ENCODE data around the gene SMAD7. TPM values are rescaled to one million over a fixed set of nuclear protein-coding genes. Genes with fewer than 3 reads are reported as not detected.

The SMAD7 gene
- total RNA-seq, 1 donor from 2014 or later, result 42.4 TPM

DNA sequence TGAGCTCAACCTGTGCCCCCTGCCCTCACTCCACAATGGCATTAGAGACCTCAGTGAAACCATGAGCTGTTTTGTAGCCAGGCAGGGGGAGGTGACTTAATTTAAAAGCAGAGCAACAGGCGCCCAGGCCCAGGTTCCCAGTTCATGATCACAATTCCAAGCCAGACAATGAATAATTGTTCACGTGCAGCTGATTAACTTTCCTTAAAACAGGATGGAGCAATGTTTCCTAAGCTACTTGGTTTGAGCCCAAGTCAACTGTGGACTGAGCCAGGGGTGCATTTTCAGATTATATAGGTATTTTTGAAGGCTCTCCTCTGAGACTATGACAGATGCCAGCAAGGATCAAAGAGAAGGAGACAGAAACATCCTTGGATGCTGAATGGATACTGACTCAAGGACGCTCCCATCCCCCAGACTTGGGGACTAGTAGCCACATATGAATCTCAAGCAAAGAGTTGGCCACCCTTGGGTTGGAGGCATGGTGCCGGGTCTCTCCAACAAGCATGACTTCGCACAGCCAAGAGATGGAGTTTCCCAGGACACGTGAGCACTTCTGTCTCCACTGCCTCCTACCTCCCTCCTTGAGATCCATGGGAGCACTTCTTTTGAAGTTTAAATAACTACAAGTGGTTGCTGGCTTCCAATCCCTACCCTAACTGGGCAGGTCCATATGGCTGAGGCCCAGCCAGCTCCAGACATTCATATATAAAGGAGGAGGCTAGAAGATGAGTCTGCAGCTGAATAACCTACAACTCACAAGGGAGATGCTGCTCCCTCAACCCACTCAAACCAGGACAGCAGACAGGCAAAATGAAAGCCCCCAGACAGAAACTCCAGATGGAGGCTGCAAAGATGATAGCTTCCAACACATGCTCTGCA is 12.7 kb downstream of the SMAD7 start:
- intact Hi-C loops (cut with DNase I), result loop anchor here (10.0 kb wide), 1 partner anchor 393 kb away; no protein-coding TSS in a partner anchor
- no peak for DNase-seq (ENCODE audit: low spot score)

DNA sequence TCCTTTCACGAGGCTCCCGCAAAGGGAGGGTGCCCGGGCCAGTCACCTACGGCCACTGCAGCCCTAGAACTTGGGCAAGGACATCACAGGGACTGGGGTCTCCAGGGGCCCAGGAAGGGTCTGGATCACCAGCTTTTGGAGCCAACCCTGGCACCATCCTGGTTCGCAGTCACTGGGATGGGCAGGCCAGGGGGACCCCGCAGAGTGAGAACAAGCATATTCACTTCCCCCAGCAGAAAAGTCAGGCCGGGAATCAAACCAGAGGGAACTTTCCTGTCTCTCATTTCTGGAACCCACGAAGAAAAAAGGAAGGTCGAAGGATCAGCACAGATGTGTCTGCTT is 15.4 kb downstream of the SMAD7 start:
- intact Hi-C loops (cut with DNase I), result loop anchor here (10.0 kb wide), 1 partner anchor 391 kb away; no protein-coding TSS in a partner anchor
- no peak for DNase-seq (ENCODE audit: low spot score)

DNA sequence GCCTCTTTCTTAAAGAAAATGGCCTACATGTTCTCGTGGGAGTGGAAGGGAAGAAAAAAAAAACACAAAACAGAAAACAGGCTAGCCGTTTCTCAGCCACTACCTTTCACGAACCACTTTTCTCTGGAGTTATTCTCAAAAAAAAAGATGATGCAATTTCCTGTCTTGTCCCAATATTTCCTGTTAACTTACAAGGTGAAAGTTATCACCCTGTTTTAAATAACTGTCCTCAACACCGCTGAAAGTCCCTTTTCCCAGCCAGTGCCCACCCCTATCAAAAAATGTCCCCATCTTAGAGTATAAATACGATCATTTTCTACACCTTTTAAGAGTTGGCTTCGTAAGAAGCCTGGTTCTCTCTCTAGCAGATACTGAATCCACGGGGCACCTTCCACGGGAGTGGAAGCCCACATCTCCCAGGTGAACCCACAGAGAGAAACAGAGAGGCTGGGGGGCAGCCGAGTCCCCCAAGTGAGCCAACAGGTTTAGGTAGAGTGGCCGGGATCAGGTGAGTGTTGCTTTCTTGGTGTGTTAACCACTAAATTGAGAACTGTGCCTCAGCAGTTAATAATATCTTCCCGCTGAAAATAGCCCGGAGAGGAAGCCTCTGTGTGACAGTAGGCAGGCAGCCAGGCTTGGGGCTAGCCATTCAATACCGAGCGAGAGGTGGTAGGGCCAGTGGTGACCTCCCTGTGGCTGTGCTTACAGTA is 15.9 kb downstream of the SMAD7 start:
- DNase-seq (ENCODE audit: low spot score), result peak; percentile 91
- intact Hi-C loops (cut with DNase I), result loop anchor here (5.0 to 10.0 kb wide), 3 partner anchors 133 to 390 kb away; no protein-coding TSS in a partner anchor

DNA sequence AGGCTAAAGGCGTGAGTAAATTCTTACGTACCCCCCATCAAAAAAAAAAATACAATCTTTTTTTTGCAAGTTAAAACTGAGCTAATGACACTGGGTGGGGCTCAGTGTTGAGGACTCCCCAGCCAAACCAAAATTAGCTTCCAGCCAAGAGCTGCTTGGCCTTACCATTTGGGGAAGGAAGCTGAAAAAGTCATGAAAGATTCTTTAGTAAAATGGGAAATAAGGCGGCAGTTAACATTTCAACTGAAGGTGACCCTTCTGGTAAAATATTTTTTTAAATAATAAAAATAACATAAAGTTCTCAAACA is 16.4 kb downstream of the SMAD7 start:
- intact Hi-C loops (cut with DNase I), result loop anchor here (5.0 to 10.0 kb wide), 3 partner anchors 132 to 390 kb away; no protein-coding TSS in a partner anchor
- no peak for DNase-seq (ENCODE audit: low spot score)

DNA sequence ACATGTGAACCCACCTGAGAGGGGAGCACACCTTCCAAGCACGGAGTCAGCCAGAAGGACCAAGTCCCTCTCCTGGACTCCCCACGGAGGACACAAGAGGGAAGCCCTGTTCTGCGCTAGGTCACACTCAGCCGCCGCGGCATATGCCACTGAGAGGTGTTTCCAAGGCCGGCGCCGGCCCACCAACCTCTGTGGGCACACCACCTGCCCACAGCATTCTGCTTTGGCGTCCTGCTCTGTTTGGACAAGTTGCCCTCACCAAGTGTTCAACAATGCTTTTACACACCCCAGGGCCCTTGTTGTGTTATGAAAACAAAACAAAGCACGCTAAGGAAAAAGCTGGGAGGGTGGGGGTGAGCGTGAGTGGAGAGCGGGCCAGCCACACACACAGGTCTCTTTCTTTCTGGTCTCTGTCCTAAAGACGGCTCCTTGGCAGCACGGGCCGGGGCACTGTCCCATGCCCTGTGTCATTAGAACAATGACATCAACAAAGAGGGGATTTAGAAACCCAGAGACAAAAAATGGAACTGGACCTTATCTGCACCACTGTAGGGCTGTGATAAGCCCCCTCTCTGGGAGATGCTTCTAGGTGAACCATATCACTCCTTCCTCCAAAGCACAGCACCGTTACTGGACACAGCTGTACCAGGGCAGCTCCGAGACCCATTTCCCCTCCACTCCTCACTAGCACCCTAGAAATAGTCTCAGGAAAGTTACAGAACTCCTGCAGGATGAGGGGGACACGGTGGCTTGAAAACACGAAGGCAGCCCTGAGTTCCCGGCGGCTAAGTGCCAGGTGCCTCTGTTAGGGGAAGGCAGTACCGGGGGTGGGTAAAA is 17.0 kb downstream of the SMAD7 start:
- no peak for DNase-seq (ENCODE audit: low spot score)
- intact Hi-C loops (cut with DNase I), result loop anchor here (5.0 to 10.0 kb wide), 3 partner anchors 131 to 389 kb away; no protein-coding TSS in a partner anchor

DNA sequence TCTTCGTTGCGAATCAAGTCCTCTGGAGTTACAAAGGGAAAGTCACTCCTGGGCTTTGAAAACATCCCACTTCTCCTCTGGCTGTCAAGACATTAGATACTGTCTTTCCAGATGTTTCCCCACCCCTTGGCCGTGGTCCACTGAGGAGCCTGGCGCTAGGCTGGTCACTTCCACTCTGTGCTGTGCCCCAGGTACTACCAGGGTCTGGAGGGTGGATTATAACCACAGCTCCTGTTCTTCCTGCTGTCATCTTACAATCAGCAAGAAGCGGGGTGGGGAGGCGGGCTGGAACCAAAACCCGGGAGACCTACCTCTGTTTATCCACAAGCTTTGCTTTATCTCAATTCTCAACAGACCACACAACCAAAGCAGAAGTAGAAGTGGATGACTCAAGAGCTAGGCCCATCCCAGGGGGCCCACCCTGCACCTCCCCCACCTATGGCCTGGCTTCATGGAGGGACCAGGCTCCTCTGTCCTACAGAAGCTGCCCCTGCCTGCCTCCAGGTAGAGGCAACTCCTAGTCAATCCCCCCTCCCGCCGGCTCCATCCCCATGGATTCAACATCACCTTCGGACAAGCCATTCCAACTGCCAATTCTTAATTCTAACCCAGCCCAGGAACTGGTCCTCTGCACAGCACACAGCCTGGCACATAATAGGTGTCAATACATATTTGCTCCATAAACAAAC is 17.8 kb downstream of the SMAD7 start:
- intact Hi-C loops (cut with DNase I), result loop anchor here (5.0 to 10.0 kb wide), 3 partner anchors 131 to 388 kb away; no protein-coding TSS in a partner anchor
- DNase-seq (ENCODE audit: low spot score), result no peak

DNA sequence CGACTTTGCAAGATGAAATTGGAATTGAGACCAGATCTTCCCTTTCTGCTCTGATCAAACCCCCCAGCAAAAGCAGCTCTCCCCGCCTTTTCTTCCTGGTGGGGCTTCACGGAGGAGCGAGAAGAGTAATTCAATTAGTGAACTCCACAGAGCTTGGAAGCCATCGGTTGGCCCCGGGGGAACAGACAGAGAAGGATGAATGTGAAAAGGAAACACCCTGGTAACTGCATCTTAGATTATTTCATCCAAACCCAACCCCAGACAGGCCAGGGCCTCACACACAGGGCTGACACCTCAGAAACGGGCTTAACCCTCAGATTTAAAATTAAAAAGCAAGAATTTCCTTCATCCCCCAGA is 18.3 kb downstream of the SMAD7 start:
- intact Hi-C loops (cut with DNase I), result loop anchor here (5.0 to 10.0 kb wide), 3 partner anchors 130 to 388 kb away; no protein-coding TSS in a partner anchor
- DNase-seq (ENCODE audit: low spot score), result no peak

DNA sequence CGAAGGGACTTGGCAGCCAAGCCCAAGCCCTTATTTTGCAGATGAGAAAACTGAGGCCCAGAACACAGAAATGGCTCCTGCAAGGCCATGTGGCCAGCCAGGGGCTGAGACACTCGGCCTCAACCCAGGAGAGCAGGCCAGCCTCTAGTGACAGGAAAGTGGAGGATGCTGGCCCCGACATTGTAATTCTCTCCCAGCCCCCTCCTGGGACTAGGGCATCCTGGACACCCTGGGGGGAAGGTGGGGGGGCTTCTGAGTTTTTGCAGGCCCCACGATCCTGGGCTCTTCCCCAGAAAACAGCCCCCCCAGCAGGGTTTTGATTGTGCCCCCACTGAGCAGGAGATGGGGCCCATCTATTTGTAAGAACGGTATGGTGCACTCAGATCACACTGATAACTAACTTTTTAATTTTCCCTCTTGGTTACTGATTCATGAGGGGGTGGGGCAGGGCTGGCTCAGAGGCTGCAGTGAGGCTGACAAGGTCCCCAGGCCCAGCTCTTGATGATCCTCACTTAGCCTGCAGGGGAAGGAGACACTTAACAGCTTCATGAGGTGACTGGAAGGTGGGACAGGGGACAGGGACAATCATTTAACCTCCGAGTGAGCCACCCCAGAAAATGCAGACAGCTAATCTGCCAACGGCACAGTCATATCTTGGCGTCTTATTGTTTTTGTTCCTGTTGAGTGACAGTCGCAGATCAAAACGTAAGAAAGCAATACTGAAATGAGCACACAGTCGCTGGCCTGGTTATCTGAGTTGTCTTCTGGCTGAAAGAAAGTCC is 18.9 kb downstream of the SMAD7 start:
- DNase-seq (ENCODE audit: low spot score), result no peak

DNA sequence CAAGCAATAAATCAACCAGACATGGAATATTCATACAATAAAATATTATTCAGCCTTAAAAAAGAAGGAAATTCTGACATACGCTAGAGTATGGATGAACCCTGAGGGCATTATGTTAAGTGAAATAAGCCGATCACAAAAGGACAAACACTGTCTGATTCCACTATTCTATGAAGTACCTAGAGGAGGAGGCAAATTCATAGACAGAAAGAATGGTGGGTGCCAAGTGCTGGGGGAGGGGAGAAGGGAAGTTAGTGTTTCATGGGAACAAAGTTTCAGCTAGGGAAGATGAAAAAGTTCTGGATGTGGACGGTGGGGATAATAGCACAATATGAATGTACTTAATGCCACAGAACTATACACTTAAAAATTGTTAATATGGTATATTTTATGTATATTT is 19.8 kb downstream of the SMAD7 start:
- DNase-seq (ENCODE audit: low spot score), result no peak
- intact Hi-C loops (cut with DNase I), result loop anchor here (5.0 to 10.0 kb wide), 3 partner anchors 129 to 386 kb away; no protein-coding TSS in a partner anchor

More for the DNA sequence above, 18.9 kb downstream of the SMAD7 start:
- intact Hi-C loops (cut with DNase I), result loop anchor here (5.0 to 10.0 kb wide), 3 partner anchors 130 to 387 kb away; no protein-coding TSS in a partner anchor

DNA sequence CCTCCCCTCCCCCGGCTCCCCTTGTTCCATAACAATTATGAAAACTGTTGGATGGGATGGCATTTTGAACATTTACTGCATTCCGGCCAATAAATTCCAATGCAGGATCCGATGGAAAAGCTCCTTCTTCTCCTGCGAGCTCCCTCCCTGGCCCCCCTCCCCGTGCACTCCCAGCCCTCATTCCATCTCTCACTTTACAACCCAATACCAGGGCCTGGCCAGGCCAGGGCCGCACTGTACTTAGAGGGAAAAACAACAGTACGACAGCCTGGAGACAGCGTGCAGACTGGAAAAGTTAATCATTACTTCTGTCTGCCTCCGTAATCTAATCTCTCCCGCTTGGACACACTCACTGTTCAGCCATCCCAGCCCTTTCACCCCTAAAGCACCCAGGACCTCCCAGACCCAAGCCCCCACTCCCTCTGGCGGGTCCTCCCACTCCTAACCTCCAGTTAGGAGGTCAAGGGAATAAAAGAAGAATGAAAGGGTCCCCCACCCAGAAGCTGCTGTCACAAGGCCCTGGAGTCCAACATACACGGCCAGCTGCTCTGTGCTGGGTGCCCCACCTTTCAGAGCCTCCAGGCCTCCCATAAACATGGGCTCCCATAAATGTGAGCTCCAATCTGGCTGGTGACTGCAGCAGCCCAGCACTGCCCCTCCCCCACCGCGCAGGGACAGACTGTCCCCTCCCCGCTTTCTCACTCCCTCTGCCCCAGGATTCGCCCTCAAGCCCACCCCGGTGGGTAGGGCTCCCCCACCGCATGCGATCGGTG is 20.6 kb downstream of the SMAD7 start:
- DNase-seq (ENCODE audit: low spot score), result no peak
- intact Hi-C loops (cut with DNase I), result loop anchor here (5.0 to 10.0 kb wide), 3 partner anchors 128 to 385 kb away; no protein-coding TSS in a partner anchor

DNA sequence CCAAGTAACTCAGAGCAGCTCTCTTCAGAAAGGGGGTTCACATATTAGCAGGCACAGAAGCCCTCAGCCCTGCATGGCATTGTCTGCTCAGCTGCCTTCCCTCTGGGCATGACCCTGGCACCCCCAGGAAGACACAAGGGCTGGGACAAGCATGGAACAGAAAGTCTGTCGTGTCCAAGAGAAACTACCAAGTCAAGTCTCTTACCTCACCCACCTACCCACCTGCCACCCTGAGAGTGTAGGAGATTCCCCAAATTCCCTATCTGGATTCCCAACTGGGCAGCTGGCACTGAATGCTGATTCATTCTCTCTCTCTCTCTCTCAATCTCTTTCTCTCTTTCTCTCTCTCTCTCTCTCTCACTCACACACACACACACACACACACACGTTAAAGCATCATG is 21.6 kb downstream of the SMAD7 start:
- no peak for DNase-seq (ENCODE audit: low spot score)
- intact Hi-C loops (cut with DNase I), result no loop called here

DNA sequence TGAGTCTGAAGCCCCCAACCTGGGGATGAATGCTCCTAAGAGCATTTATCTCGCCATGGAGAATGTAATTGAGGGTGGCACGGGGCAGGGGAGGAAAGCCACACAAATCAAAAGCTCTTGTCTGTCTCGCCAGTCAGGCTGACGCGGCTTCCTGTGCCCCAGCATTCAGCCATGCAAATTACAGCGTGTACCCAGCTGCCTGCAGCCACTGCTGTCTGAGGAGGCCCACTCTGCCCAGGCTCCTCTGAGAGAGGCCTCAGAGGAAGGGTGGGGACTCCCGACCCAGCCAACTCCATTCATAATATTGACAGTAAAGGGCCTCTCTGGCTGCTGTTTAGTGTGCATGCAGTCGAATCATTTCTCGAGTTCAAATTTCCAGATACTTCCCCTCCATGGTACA is 22.0 kb downstream of the SMAD7 start:
- intact Hi-C loops (cut with DNase I), result no loop called here
- DNase-seq (ENCODE audit: low spot score), result peak; percentile 87

DNA sequence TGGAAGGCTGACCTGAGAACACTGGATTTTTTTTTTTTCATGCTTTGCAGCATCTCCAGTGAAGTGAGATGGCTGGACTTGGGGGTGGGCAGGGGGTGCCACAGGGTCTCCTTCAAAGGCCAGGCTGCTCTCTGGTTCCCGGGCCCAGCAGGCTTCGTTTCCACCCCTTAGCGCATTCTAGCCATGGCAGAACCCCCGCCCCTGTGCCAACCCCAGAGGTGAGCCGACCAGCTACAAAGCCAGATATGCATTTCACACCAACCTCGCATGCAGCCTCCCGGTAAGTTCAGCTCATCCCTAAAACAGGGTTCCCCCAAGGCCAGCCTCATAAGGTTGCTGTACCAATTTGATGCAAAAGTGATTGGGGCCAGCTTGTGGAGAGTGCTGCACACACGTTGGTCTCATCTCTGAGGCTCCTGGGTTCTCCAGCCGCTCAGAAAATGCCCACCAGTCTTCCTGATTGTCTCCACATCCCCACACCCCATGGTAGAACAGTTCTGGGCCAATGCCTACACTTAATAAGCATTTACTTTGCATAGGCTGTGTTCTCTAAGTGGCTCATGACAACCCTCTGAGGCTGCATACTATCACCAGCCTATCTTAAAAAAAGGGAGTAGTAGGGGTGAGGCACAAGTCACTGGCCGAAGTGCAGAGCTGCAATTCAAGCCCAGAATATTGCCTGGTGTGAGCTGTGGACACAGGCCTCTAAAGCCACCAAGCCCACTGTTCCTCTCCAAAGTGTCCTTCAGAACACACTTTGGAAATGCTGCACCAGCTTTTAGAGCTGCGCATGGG is 23.3 kb downstream of the SMAD7 start:
- intact Hi-C loops (cut with DNase I), result no loop called here
- no peak for DNase-seq (ENCODE audit: low spot score)

DNA sequence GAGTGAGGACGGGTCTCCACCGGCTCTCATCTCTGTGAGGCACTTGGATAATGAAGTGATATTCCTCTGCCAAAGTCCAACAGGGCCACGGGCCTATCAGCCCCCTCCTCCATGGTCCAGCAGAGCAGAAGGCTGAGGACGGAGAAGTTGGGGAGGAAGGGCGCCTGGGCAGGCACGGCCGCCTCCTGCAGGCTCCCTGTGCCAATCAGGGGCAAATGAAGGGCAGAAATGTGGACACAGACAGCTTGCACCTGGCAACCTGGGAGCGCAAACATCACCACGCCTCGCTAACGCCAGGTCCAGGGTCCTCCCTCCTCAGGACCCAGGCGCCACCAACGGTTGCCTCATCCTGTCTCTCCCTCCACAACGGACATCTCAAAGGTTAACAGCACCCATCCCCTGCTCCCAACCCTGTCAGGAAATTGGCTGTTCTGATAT is 24.3 kb downstream of the SMAD7 start:
- DNase-seq (ENCODE audit: low spot score), result no peak
- intact Hi-C loops (cut with DNase I), result no loop called here

DNA sequence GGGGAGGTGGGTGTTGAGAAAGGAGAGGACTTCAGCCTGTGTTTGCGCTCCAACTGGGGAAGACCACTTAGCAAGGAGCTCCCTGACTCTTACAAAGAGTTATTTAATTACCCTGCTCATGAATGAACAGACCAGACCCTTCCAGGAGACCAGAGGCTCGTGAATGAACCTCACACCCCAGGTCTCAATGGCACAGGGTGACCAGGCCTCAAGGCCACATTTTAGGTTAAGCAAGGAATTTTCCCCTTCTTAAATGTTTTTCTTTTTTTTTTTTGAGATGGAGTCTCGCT is 25.3 kb downstream of the SMAD7 start:
- DNase-seq (ENCODE audit: low spot score), result no peak
- intact Hi-C loops (cut with DNase I), result no loop called here

DNA sequence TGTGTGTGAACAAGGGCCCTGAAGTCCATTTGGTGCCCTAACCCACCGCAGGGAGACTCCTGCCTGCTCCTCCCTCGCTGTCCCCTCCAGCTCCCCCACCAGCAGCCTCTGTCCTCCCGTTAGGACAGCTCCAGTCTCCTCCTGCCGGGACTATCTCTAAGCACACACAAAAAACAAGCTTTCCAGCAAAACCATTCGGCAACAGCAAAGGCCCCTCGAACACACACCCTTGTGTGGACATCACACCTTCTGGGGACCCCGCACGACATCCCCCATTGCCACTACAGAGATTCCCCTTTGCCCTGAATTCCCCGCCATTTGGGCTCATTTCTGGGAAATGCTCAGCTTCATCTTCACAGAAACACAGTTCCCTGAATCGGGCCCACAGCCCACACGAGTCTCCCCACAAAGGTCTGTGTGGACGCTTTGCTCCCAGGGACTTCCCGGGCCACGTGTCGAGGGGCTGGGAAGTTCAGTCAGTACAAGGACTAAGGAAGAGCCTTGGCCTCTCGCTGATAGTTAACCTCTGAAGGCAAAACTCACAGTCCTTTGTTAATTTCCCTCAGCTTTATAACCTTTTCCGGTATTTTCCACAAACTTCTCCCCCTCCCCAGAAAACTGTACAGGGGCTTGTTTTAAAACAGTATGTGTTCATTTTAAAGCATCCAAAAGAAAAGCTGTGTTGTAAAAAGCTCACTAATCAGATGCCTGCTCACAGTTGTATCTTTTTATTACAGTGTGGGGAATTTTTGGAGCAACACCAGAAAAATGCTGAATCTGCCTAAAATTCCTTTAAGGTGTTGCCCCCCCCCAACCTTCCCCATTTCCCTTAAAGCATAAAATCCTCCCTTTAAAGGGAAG is 25.9 kb downstream of the SMAD7 start:
- intact Hi-C loops (cut with DNase I), result no loop called here
- DNase-seq (ENCODE audit: low spot score), result no peak
